ENCODE results near the gene RTP5.
"Not testable (repeated sequence)": the region's sequence is repeated elsewhere in the genome, so short reads cannot be mapped to it uniquely, and the experiment has no call there.

RTP5 gene

GRCh38 chr2:241875754-241876527 lies 6.4 kb downstream of the RTP5 start:
- not testable (repeated sequence) for H3K27me3 ChIP-seq (ENCODE audit: insufficient read depth, low read length, poor library complexity); H3K36me3 ChIP-seq (ENCODE audit: control insufficient read depth, insufficient read depth, low read length); H2BK120ac ChIP-seq (ENCODE audit: low read depth, low read length); H3K23ac ChIP-seq (ENCODE audit: low read length); H3K4ac ChIP-seq (ENCODE audit: low read depth, low read length); H2BK15ac ChIP-seq (replicated peaks; ENCODE audit: low read depth); H3K79me2 ChIP-seq (ENCODE audit: control insufficient read depth, insufficient read depth, low read length); H3K4me3 ChIP-seq (ENCODE audit: low read length); H3K27ac ChIP-seq (ENCODE audit: low read depth, low read length); H3K56ac ChIP-seq (ENCODE audit: low read length); H3K4me1 ChIP-seq (ENCODE audit: control insufficient read depth, low read depth, low read length); H3K79me1 ChIP-seq (ENCODE audit: low read length); H2AK5ac ChIP-seq (ENCODE audit: low read length); H3K9ac ChIP-seq (ENCODE audit: low read length); DNase-seq; H2BK5ac ChIP-seq (ENCODE audit: low read length); H4K8ac ChIP-seq (ENCODE audit: low read depth, low read length); H3K4me2 ChIP-seq (ENCODE audit: low read length); H3K18ac ChIP-seq (ENCODE audit: low read length); H4K5ac ChIP-seq (ENCODE audit: low read length)
- no CpG with 5 or more reads among the region's 22 CpGs for WGBS (ENCODE audit: extremely low coverage, insufficient coverage, low lambda C conversion rate)

DNA sequence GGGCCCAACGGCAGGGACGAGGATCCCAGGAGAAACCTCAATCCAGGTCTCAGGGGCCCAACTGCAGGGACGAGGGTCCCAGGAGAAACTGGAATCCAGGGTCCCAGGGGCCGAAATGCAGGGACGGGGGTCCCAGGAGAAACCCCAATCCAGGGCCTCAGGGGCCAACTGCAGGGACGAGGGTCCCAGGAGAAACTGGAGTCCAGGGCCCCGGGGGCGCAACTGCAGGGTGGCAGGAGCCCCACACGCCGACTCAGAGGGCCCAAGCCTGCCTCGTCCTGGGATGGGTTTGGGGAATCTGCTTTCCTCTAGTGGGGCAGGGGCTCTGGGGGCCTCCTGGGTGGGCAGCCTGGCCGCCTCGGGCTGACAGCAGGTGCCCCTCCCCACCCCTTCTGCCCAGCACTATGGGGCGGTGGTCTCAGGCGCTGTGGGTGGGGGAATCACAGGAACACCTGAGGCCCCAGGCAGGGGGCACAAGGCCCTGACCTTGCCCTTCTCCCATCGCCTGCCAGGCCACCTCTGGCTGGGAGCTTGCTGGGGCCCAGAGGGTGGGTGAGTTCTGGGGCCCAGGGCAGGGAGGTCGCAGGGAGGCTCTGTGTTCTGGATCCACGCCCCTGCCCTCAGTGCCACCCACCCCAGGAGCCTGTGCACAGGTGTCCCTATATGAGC lies 7.1 kb downstream of the RTP5 start:
- no peak for DNase-seq

GRCh38 chr2:241877197-241877685 lies 7.7 kb downstream of the RTP5 start:
- WGBS (ENCODE audit: extremely low coverage, insufficient coverage, low lambda C conversion rate) = no CpG with 5 or more reads among the region's 16 CpGs
- Histone ChIP-seq H2BK15ac (replicated peaks; ENCODE audit: low read depth) (no peak overlapping the region), H3K79me1 (ENCODE audit: low read length) (no peaks in the 10 kb centered on the region), H3K4me1 (ENCODE audit: control insufficient read depth, low read depth, low read length) (peaks cover 2% of the 10 kb centered on the region), H2BK5ac (ENCODE audit: low read length) (no peak overlapping the region), H3K27ac (ENCODE audit: low read depth, low read length) (no peak overlapping the region), H3K27me3 (ENCODE audit: insufficient read depth, low read length, poor library complexity) (no peaks in the 10 kb centered on the region), H4K5ac (ENCODE audit: low read length) (no peak overlapping the region), H3K4ac (ENCODE audit: low read depth, low read length) (no peak overlapping the region), H4K8ac (ENCODE audit: low read depth, low read length) (no peak overlapping the region), H3K18ac (ENCODE audit: low read length) (no peak overlapping the region), H3K56ac (ENCODE audit: low read length) (no peak overlapping the region), H3K36me3 (ENCODE audit: control insufficient read depth, insufficient read depth, low read length) (no peaks in the 10 kb centered on the region), H2AK5ac (ENCODE audit: low read length) (no peak overlapping the region), H3K79me2 (ENCODE audit: control insufficient read depth, insufficient read depth, low read length) (no peaks in the 10 kb centered on the region), H3K9ac (ENCODE audit: low read length) (no peak overlapping the region), H3K4me3 (ENCODE audit: low read length) (no peak overlapping the region), H2BK120ac (ENCODE audit: low read depth, low read length) (no peak overlapping the region), H3K23ac (ENCODE audit: low read length) (no peak overlapping the region), H3K4me2 (ENCODE audit: low read length) (no peak overlapping the region)
- no peak for DNase-seq

More for the DNA sequence above, 7.1 kb downstream of the RTP5 start:
- no peak overlapping the region for H2BK120ac ChIP-seq (ENCODE audit: low read depth, low read length)
- no peak overlapping the region for H2AK5ac ChIP-seq (ENCODE audit: low read length)
- H3K4me3 ChIP-seq (ENCODE audit: low read length) = no peak overlapping the region
- no peak overlapping the region for H4K8ac ChIP-seq (ENCODE audit: low read depth, low read length)
- no peak overlapping the region for H3K56ac ChIP-seq (ENCODE audit: low read length)
- peaks cover 2% of the 10 kb centered on the region for H3K4me1 ChIP-seq (ENCODE audit: control insufficient read depth, low read depth, low read length)
- H2BK15ac ChIP-seq (replicated peaks; ENCODE audit: low read depth) = no peak overlapping the region
- no peak overlapping the region for H3K4me2 ChIP-seq (ENCODE audit: low read length)
- H4K5ac ChIP-seq (ENCODE audit: low read length) = no peak overlapping the region
- WGBS (ENCODE audit: extremely low coverage, insufficient coverage, low lambda C conversion rate) = no CpG with 5 or more reads among the region's 18 CpGs
- H3K27me3 ChIP-seq (ENCODE audit: insufficient read depth, low read length, poor library complexity) = no peaks in the 10 kb centered on the region
- no peak overlapping the region for H3K23ac ChIP-seq (ENCODE audit: low read length)
- no peak overlapping the region for H3K4ac ChIP-seq (ENCODE audit: low read depth, low read length)
- no peak overlapping the region for H3K27ac ChIP-seq (ENCODE audit: low read depth, low read length)
- no peak overlapping the region for H3K9ac ChIP-seq (ENCODE audit: low read length)
- H3K79me2 ChIP-seq (ENCODE audit: control insufficient read depth, insufficient read depth, low read length) = no peaks in the 10 kb centered on the region
- H3K18ac ChIP-seq (ENCODE audit: low read length) = no peak overlapping the region
- H2BK5ac ChIP-seq (ENCODE audit: low read length) = no peak overlapping the region
- no peaks in the 10 kb centered on the region for H3K79me1 ChIP-seq (ENCODE audit: low read length)
- H3K36me3 ChIP-seq (ENCODE audit: control insufficient read depth, insufficient read depth, low read length) = no peaks in the 10 kb centered on the region

- H3K79me1 ChIP-seq (ENCODE audit: low read length) = no peaks in the 10 kb centered on the region
- H3K56ac ChIP-seq (ENCODE audit: low read length) = no peak overlapping the region
- no peaks in the 10 kb centered on the region for H3K36me3 ChIP-seq (ENCODE audit: control insufficient read depth, insufficient read depth, low read length)
- H2BK5ac ChIP-seq (ENCODE audit: low read length) = no peak overlapping the region
- H3K4me2 ChIP-seq (ENCODE audit: low read length) = no peak overlapping the region
- no peak overlapping the region for H3K4ac ChIP-seq (ENCODE audit: low read depth, low read length)
- no peak overlapping the region for H3K4me3 ChIP-seq (ENCODE audit: low read length)
- H3K23ac ChIP-seq (ENCODE audit: low read length) = no peak overlapping the region
- DNase-seq = peak; percentile 83
- H3K9ac ChIP-seq (ENCODE audit: low read length) = no peak overlapping the region
- peaks cover 2% of the 10 kb centered on the region for H3K4me1 ChIP-seq (ENCODE audit: control insufficient read depth, low read depth, low read length)
- H4K5ac ChIP-seq (ENCODE audit: low read length) = no peak overlapping the region
- no peak overlapping the region for H4K8ac ChIP-seq (ENCODE audit: low read depth, low read length)
- H3K18ac ChIP-seq (ENCODE audit: low read length) = no peak overlapping the region
- no CpG with 5 or more reads among the region's 27 CpGs for whole genome bisulfite sequencing (ENCODE audit: extremely low coverage, insufficient coverage, low lambda C conversion rate)
- H2AK5ac ChIP-seq (ENCODE audit: low read length) = no peak overlapping the region
- H2BK120ac ChIP-seq (ENCODE audit: low read depth, low read length) = no peak overlapping the region
- no peak overlapping the region for H3K27ac ChIP-seq (ENCODE audit: low read depth, low read length)
- no peaks in the 10 kb centered on the region for H3K79me2 ChIP-seq (ENCODE audit: control insufficient read depth, insufficient read depth, low read length)
- no peaks in the 10 kb centered on the region for H3K27me3 ChIP-seq (ENCODE audit: insufficient read depth, low read length, poor library complexity)
- no peak overlapping the region for H2BK15ac ChIP-seq (replicated peaks; ENCODE audit: low read depth)
Observed at GRCh38 chr2:241877989-241878970, 8.8 kb downstream of the RTP5 start.

- no peak overlapping the region for H2AK5ac ChIP-seq (ENCODE audit: low read length)
- peaks cover 2% of the 10 kb centered on the region for H3K4me1 ChIP-seq (ENCODE audit: control insufficient read depth, low read depth, low read length)
- no peaks in the 10 kb centered on the region for H3K27me3 ChIP-seq (ENCODE audit: insufficient read depth, low read length, poor library complexity)
- H3K4ac ChIP-seq (ENCODE audit: low read depth, low read length) = no peak overlapping the region
- no peak overlapping the region for H2BK15ac ChIP-seq (replicated peaks; ENCODE audit: low read depth)
- no peaks in the 10 kb centered on the region for H3K79me2 ChIP-seq (ENCODE audit: control insufficient read depth, insufficient read depth, low read length)
- no peak overlapping the region for H4K5ac ChIP-seq (ENCODE audit: low read length)
- no peak overlapping the region for H3K4me3 ChIP-seq (ENCODE audit: low read length)
- H3K4me2 ChIP-seq (ENCODE audit: low read length) = no peak overlapping the region
- H3K23ac ChIP-seq (ENCODE audit: low read length) = no peak overlapping the region
- H2BK120ac ChIP-seq (ENCODE audit: low read depth, low read length) = no peak overlapping the region
- no peak overlapping the region for H3K27ac ChIP-seq (ENCODE audit: low read depth, low read length)
- no peak overlapping the region for H3K56ac ChIP-seq (ENCODE audit: low read length)
- H3K79me1 ChIP-seq (ENCODE audit: low read length) = no peaks in the 10 kb centered on the region
- DNase-seq = no peak
- no peak overlapping the region for H3K18ac ChIP-seq (ENCODE audit: low read length)
- H3K9ac ChIP-seq (ENCODE audit: low read length) = no peak overlapping the region
- WGBS (ENCODE audit: extremely low coverage, insufficient coverage, low lambda C conversion rate) = no CpG with 5 or more reads among the region's 9 CpGs
- no peak overlapping the region for H4K8ac ChIP-seq (ENCODE audit: low read depth, low read length)
- H3K36me3 ChIP-seq (ENCODE audit: control insufficient read depth, insufficient read depth, low read length) = no peaks in the 10 kb centered on the region
- no peak overlapping the region for H2BK5ac ChIP-seq (ENCODE audit: low read length)
Observed at GRCh38 chr2:241879326-241879725, 9.8 kb downstream of the RTP5 start.

Data from mesendoderm (in vitro differentiated cells).